Anterior cingulate cortex (tissue), 58 donors: Measurements from ENCODE around the gene CADM1.

ENCODE experiments used
- DNase-seq, 58 donors: peaks; one replicate each; lab custom pipeline; 2025; lab: John Stamatoyannopoulos, UW

Gene CADM1

GRCh38 chr11:115198321-115198741 is 305.9 kb downstream of the CADM1 start:
- no peak for DNase-seq

- DNase-seq, result no peak
Measured at GRCh38 chr11:115197433-115197832, 306.8 kb downstream of the CADM1 start.

GRCh38 chr11:115197031-115197430 is 307.2 kb downstream of the CADM1 start:
- DNase-seq, result no peak

GRCh38 chr11:115194802-115195110 is 309.5 kb downstream of the CADM1 start:
- DNase-seq, result no peak

GRCh38 chr11:115193914-115194801 is 310.1 kb downstream of the CADM1 start:
- no peak for DNase-seq

- no peak for DNase-seq
Measured at GRCh38 chr11:115191761-115192160, 312.5 kb downstream of the CADM1 start.

GRCh38 chr11:115190196-115190595 is 314.0 kb downstream of the CADM1 start:
- DNase-seq, result no peak

- no peak for DNase-seq
Measured at GRCh38 chr11:115188898-115189278, 315.3 kb downstream of the CADM1 start.

- DNase-seq, result no peak
Measured at GRCh38 chr11:115188188-115188897, 315.9 kb downstream of the CADM1 start.

- DNase-seq, result no peak
Measured at GRCh38 chr11:115185931-115186330, 318.3 kb downstream of the CADM1 start.

GRCh38 chr11:115185507-115185906 is 318.7 kb downstream of the CADM1 start:
- DNase-seq, result no peak

GRCh38 chr11:115184901-115185300 is 319.3 kb downstream of the CADM1 start:
- no peak for DNase-seq

GRCh38 chr11:115183830-115184229 is 320.4 kb downstream of the CADM1 start:
- DNase-seq, result no peak

GRCh38 chr11:115183136-115183535 is 321.1 kb downstream of the CADM1 start:
- DNase-seq, result no peak

GRCh38 chr11:115182282-115182955 is 321.8 kb downstream of the CADM1 start:
- DNase-seq, result peak in 2 of 58 donors; percentile 11 to 22

GRCh38 chr11:115181538-115181937 is 322.7 kb downstream of the CADM1 start:
- no peak for DNase-seq

- peak in 13 of 58 donors; percentile 13 to 65 (median 29) for DNase-seq
Measured at GRCh38 chr11:115180272-115180671, 323.9 kb downstream of the CADM1 start.

- DNase-seq, result no peak
Measured at GRCh38 chr11:115179636-115180035, 324.6 kb downstream of the CADM1 start.

- no peak for DNase-seq
Measured at GRCh38 chr11:115178705-115179104, 325.5 kb downstream of the CADM1 start.

GRCh38 chr11:115173136-115173535 is 331.1 kb downstream of the CADM1 start:
- no peak for DNase-seq

- peak in 9 of 58 donors; percentile 2 to 63 (median 22) for DNase-seq
Measured at GRCh38 chr11:115170133-115170815, 333.9 kb downstream of the CADM1 start.
